ENCODE data around the gene ENOX2. TPM values are rescaled to one million over a fixed set of nuclear protein-coding genes. Genes with fewer than 3 reads are reported as not detected.

ENOX2 gene
- total RNA-seq, 2 donors from 2014 or later = 7.3 to 26.2 TPM

DNA sequence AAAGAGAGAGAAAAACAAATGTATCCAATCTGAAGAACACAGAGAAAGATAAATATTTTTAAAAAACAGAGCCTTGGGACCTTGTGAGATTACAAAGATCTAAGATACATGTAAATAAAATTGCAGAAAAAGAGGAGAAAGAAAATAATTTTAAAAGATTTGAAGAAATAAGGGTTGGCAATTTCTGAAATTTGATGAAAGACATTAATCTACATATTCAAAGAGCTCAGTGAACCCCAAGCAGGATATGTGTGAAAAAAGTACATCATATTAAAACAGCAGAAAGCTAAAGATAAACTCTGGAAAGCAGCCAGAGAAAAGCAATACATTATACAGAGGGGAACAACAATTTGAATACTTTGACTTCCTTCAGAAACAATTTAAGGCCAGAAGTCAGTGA is 244.7 kb downstream of the ENOX2 start:
- TF ChIP-seq, protein P1, sequence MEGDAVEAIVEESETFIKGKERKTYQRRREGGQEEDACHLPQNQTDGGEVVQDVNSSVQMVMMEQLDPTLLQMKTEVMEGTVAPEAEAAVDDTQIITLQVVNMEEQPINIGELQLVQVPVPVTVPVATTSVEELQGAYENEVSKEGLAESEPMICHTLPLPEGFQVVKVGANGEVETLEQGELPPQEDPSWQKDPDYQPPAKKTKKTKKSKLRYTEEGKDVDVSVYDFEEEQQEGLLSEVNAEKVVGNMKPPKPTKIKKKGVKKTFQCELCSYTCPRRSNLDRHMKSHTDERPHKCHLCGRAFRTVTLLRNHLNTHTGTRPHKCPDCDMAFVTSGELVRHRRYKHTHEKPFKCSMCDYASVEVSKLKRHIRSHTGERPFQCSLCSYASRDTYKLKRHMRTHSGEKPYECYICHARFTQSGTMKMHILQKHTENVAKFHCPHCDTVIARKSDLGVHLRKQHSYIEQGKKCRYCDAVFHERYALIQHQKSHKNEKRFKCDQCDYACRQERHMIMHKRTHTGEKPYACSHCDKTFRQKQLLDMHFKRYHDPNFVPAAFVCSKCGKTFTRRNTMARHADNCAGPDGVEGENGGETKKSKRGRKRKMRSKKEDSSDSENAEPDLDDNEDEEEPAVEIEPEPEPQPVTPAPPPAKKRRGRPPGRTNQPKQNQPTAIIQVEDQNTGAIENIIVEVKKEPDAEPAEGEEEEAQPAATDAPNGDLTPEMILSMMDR (conservative IDR thresholded peaks at IDR 0.05) = no peak
- Histone ChIP-seq H3K9ac (ENCODE audit: extremely low read depth, low read length, poor library complexity, severe bottlenecking) (no peak overlapping the region), H3K9me3 (ENCODE audit: control insufficient read depth, low read length) (no peaks in the 10 kb centered on the region), H3K27ac (ENCODE audit: low read depth, low read length) (no peak overlapping the region), H3K27me3 (ENCODE audit: control insufficient read depth, insufficient read depth, low read length, poor library complexity, severe bottlenecking) (no peaks in the 10 kb centered on the region), H3K36me3 (ENCODE audit: control insufficient read depth, insufficient read depth, low read length) (no peaks in the 10 kb centered on the region), H3K4me3 (ENCODE audit: low read length) (no peak overlapping the region), H3K4me1 (ENCODE audit: control insufficient read depth, insufficient read depth, low read length) (no peaks in the 10 kb centered on the region)
- Mint-ChIP-seq H3K9me3 (peaks cover 4% of the 10 kb centered on the region), H3K4me1 (no peaks in the 10 kb centered on the region), H3K36me3 (ENCODE audit: low read depth) (peaks cover 1% of the 10 kb centered on the region), H3K27ac (no peak overlapping the region), H3K4me3 (no peak overlapping the region), H3K27me3 (ENCODE audit: insufficient read depth) (no peaks in the 10 kb centered on the region)
- no peak for DNase-seq

- Histone ChIP-seq H3K27me3 (ENCODE audit: control insufficient read depth, insufficient read depth, low read length, poor library complexity, severe bottlenecking) (no peaks in the 10 kb centered on the region), H3K4me1 (ENCODE audit: control insufficient read depth, insufficient read depth, low read length) (no peaks in the 10 kb centered on the region), H3K27ac (ENCODE audit: low read depth, low read length) (no peak overlapping the region), H3K36me3 (ENCODE audit: control insufficient read depth, insufficient read depth, low read length) (no peaks in the 10 kb centered on the region), H3K4me3 (ENCODE audit: low read length) (no peak overlapping the region), H3K9ac (ENCODE audit: extremely low read depth, low read length, poor library complexity, severe bottlenecking) (no peak overlapping the region), H3K9me3 (ENCODE audit: control insufficient read depth, low read length) (no peaks in the 10 kb centered on the region)
- Mint-ChIP-seq H3K9me3 (peaks cover 4% of the 10 kb centered on the region), H3K4me1 (no peaks in the 10 kb centered on the region), H3K36me3 (ENCODE audit: low read depth) (peaks cover 1% of the 10 kb centered on the region), H3K4me3 (no peak overlapping the region), H3K27me3 (ENCODE audit: insufficient read depth) (no peaks in the 10 kb centered on the region), H3K27ac (no peak overlapping the region)
- TF ChIP-seq, protein P1 (conservative IDR thresholded peaks at IDR 0.05) = no peak
- DNase-seq = no peak
- WGBS, 2 experiments (ENCODE audit: insufficient coverage in 1 of 2, insufficient read length in 1 of 2) = 90% methylated on average over 4 of the region's 4 CpGs; no CpG with 5 or more reads in 1 of the 2 experiments
These were observed 248.5 kb downstream of the ENOX2 start for GRCh38 chrX:130654409-130654950.

- H3K36me3 ChIP-seq (ENCODE audit: control insufficient read depth, insufficient read depth, low read length) = no peaks in the 10 kb centered on the region
- no peaks in the 10 kb centered on the region for H3K27me3 Mint-ChIP-seq (ENCODE audit: insufficient read depth)
- no peak overlapping the region for H3K27ac Mint-ChIP-seq
These were observed 250.0 kb downstream of the ENOX2 start for GRCh38 chrX:130652824-130653578.

More at GRCh38 chrX:130652824-130653578, 250.0 kb downstream of the ENOX2 start:
- WGBS, 2 experiments (ENCODE audit: insufficient coverage in 1 of 2, insufficient read length in 1 of 2) = 82 to 93% methylated on average over 2 to 5 of the region's 6 CpGs
- Histone ChIP-seq H3K9ac (ENCODE audit: extremely low read depth, low read length, poor library complexity, severe bottlenecking) (no peak overlapping the region), H3K27ac (ENCODE audit: low read depth, low read length) (no peak overlapping the region), H3K27me3 (ENCODE audit: control insufficient read depth, insufficient read depth, low read length, poor library complexity, severe bottlenecking) (no peaks in the 10 kb centered on the region), H3K9me3 (ENCODE audit: control insufficient read depth, low read length) (no peaks in the 10 kb centered on the region), H3K4me1 (ENCODE audit: control insufficient read depth, insufficient read depth, low read length) (no peaks in the 10 kb centered on the region), H3K4me3 (ENCODE audit: low read length) (no peak overlapping the region)
- H3K36me3 Mint-ChIP-seq (ENCODE audit: low read depth) = peaks cover 1% of the 10 kb centered on the region
- H3K4me3 Mint-ChIP-seq = no peak overlapping the region
- TF ChIP-seq, protein P1 (conservative IDR thresholded peaks at IDR 0.05) = no peak
- no peak for DNase-seq
- peaks cover 4% of the 10 kb centered on the region for H3K9me3 Mint-ChIP-seq
- H3K4me1 Mint-ChIP-seq = no peaks in the 10 kb centered on the region

Data from endodermal cell (in vitro differentiated cells).